ENCODE measurements around the gene SEMA6A.

GRCh38 chr5:116482394-116482793 lies 92.2 kb downstream of the SEMA6A start:
- TF ChIP-seq CTCF (IDR thresholded peaks at IDR 0.05) (no peak), ETV6 (CRISPR knock-in tag; IDR thresholded peaks at IDR 0.05) (no peak), MAX (CRISPR knock-in tag; IDR thresholded peaks at IDR 0.05) (no peak)
